Caco-2 (cell line): ENCODE results near the gene PROSER2. TPM values are rescaled to one million over a fixed set of nuclear protein-coding genes. Genes with fewer than 3 reads are reported as not detected.

Source experiments
- BruUV-seq: library from RNA; stranded (reverse); fragments of 400-500 nt; replicated peaks from 2 replicates; lab custom pipeline; 2021; lab: Mats Ljungman, UMichigan
- CTCF ChIA-PET: fragments of 300-600 bp; sonication (Branson Sonifier 250); formaldehyde crosslinking; loops from one replicate; lab custom pipeline; 2022; ENCODE audit warnings: antibody characterized with exemption; lab: Charles Lee
- POLR2A ChIA-PET: fragments of 300-600 bp; sonication (Branson Sonifier 250); formaldehyde crosslinking; loops from one replicate; lab custom pipeline; 2022; ENCODE audit warnings: antibody characterized with exemption; lab: Charles Lee
- DNase-seq, 2 experiments: peaks; one replicate each; pipeline versions ENCODE4 v3.0.0 to v3.0.0-alpha.2; 2020 to 2022
- H3K27me3 ChIP-seq: replicated peaks from 2 replicates; pipeline ENCODE4 v1.6.0; 2011; ENCODE audit warnings: low read length; ENCODE audit not compliant: control insufficient read depth, insufficient read depth
- H3K36me3 ChIP-seq: 2 replicates; pipeline ENCODE4 v1.5.1; 2011; ENCODE audit warnings: low read length; ENCODE audit not compliant: control insufficient read depth, insufficient read depth
- H3K4me1 ChIP-seq: fragments of 250-450 bp; sonication (Bioruptor Pico); 2 replicates; pipeline ENCODE4 v1.5.1; 2020; ENCODE audit warnings: mild to moderate bottlenecking
- H3K4me3 ChIP-seq: 2 replicates; pipeline ENCODE4 v1.5.1; 2011; ENCODE audit warnings: low read depth, mild to moderate bottlenecking, control low read depth, low read length
- H3K9me3 ChIP-seq: fragments of 250-450 bp; sonication (Bioruptor Pico); 2 replicates; pipeline ENCODE4 v1.5.1; 2020; ENCODE audit warnings: mild to moderate bottlenecking, moderate library complexity
- H3K27ac Mint-ChIP-seq: one replicate; pipeline ENCODE4 v1.8.0; 2022; ENCODE audit warnings: mixed read lengths; ENCODE audit not compliant: unreplicated experiment
- H3K27me3 Mint-ChIP-seq: one replicate; pipeline ENCODE4 v1.8.0; 2022; ENCODE audit warnings: mixed read lengths; ENCODE audit not compliant: insufficient read depth, unreplicated experiment
- H3K36me3 Mint-ChIP-seq: one replicate; pipeline ENCODE4 v1.8.0; 2022; ENCODE audit warnings: mild to moderate bottlenecking, mixed read lengths; ENCODE audit not compliant: insufficient read depth, unreplicated experiment
- H3K4me1 Mint-ChIP-seq: one replicate; pipeline ENCODE4 v1.8.0; 2022; ENCODE audit warnings: low read depth, mixed read lengths; ENCODE audit not compliant: unreplicated experiment
- H3K4me3 Mint-ChIP-seq: one replicate; pipeline ENCODE4 v1.8.0; 2022; ENCODE audit warnings: mild to moderate bottlenecking, moderate library complexity, mixed read lengths; ENCODE audit not compliant: unreplicated experiment
- H3K9me3 Mint-ChIP-seq: one replicate; pipeline ENCODE4 v1.8.0; 2022; ENCODE audit warnings: mixed read lengths; ENCODE audit not compliant: unreplicated experiment
- intact Hi-C: fragments of 100-400 bp; cut with micrococcal nuclease; formaldehyde crosslinking; loops from one replicate; pipeline ENCODE4 v1.10.0; 2022; ENCODE audit not compliant: unreplicated experiment
- total RNA-seq: library from RNA; stranded (reverse); gene quantifications from 2 replicates; pipeline ENCODE4 v1.2.3, GENCODE V29; 2022
- TF ChIP-seq, protein P1 (sequence below), 2 experiments: fragments of 200-600 bp in 1 of 2; IDR thresholded peaks; 1 replicate in 1 of 2; 2 replicates in 1 of 2; pipeline versions ENCODE4 v1.5.1 to v1.8.0; 2011 to 2022; ENCODE audit warnings: antibody characterized with exemption in 1 of 2, control low read depth in 1 of 2, inconsistent platforms in 1 of 2, low read depth in 1 of 2, low read length in 1 of 2, mild to moderate bottlenecking in 1 of 2, moderate library complexity in 1 of 2; ENCODE audit not compliant: insufficient read depth in 1 of 2, severe bottlenecking in 1 of 2, unreplicated experiment in 1 of 2

Gene PROSER2
- total RNA-seq, 1 experiment from 2014 or later, result 134 TPM

GRCh38 chr10:11856678-11857077 is 33.5 kb downstream of the PROSER2 start:
- peaks cover 38% of the 10 kb centered on the region for H3K4me1 Mint-ChIP-seq
- H3K27ac Mint-ChIP-seq, result peak overlapping the region; percentile 49
- no peaks in the 10 kb centered on the region for H3K9me3 Mint-ChIP-seq
- H3K27me3 Mint-ChIP-seq, result no peaks in the 10 kb centered on the region
- peaks cover 5% of the 10 kb centered on the region for H3K36me3 ChIP-seq
- intact Hi-C loops, result loop anchor here (2.0 kb wide), 1 partner anchor 74 kb away; no protein-coding TSS in a partner anchor
- H3K9me3 ChIP-seq, result no peaks in the 10 kb centered on the region
- H3K4me3 ChIP-seq, result no peak overlapping the region
- POLR2A ChIA-PET, result no interaction called here
- H3K27me3 ChIP-seq, result no peaks in the 10 kb centered on the region
- CTCF ChIA-PET, result no interaction called here
- BruUV-seq, result no TSS peak
- no peak overlapping the region for H3K4me3 Mint-ChIP-seq
- TF ChIP-seq, protein P1, sequence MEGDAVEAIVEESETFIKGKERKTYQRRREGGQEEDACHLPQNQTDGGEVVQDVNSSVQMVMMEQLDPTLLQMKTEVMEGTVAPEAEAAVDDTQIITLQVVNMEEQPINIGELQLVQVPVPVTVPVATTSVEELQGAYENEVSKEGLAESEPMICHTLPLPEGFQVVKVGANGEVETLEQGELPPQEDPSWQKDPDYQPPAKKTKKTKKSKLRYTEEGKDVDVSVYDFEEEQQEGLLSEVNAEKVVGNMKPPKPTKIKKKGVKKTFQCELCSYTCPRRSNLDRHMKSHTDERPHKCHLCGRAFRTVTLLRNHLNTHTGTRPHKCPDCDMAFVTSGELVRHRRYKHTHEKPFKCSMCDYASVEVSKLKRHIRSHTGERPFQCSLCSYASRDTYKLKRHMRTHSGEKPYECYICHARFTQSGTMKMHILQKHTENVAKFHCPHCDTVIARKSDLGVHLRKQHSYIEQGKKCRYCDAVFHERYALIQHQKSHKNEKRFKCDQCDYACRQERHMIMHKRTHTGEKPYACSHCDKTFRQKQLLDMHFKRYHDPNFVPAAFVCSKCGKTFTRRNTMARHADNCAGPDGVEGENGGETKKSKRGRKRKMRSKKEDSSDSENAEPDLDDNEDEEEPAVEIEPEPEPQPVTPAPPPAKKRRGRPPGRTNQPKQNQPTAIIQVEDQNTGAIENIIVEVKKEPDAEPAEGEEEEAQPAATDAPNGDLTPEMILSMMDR (IDR thresholded peaks at IDR 0.05; ENCODE audit: insufficient read depth in 1 of 2, low read depth in 1 of 2, low read length in 1 of 2, severe bottlenecking in 1 of 2, unreplicated experiment in 1 of 2), result no peak
- peaks cover 10% of the 10 kb centered on the region for H3K4me1 ChIP-seq
- peaks cover 100% of the 10 kb centered on the region for H3K36me3 Mint-ChIP-seq
- DNase-seq, result peak in 1 of 2 experiments; percentile 45

GRCh38 chr10:11858093-11858492 is 34.9 kb downstream of the PROSER2 start:
- no TSS peak for BruUV-seq
- ChIA-PET POLR2A (interaction anchor here (0.6 kb wide), 1 partner anchor 16 kb away, joined by 3 read pairs; no protein-coding TSS in a partner anchor), CTCF (no interaction called here)
- peaks cover 2% of the 10 kb centered on the region for H3K36me3 ChIP-seq
- DNase-seq, result no peak
- peaks cover 39% of the 10 kb centered on the region for H3K4me1 Mint-ChIP-seq
- H3K36me3 Mint-ChIP-seq, result peaks cover 100% of the 10 kb centered on the region
- no peaks in the 10 kb centered on the region for H3K27me3 Mint-ChIP-seq
- H3K4me1 ChIP-seq, result peaks cover 10% of the 10 kb centered on the region
- TF ChIP-seq, protein P1 (IDR thresholded peaks at IDR 0.05; ENCODE audit: insufficient read depth in 1 of 2, low read depth in 1 of 2, low read length in 1 of 2, severe bottlenecking in 1 of 2, unreplicated experiment in 1 of 2), result no peak
- H3K4me3 Mint-ChIP-seq, result no peak overlapping the region
- peak overlapping the region; percentile 32 for H3K27ac Mint-ChIP-seq
- intact Hi-C loops, result no loop called here
- H3K9me3 ChIP-seq, result no peaks in the 10 kb centered on the region
- H3K9me3 Mint-ChIP-seq, result no peaks in the 10 kb centered on the region
- no peaks in the 10 kb centered on the region for H3K27me3 ChIP-seq
- no peak overlapping the region for H3K4me3 ChIP-seq

GRCh38 chr10:11861341-11861740 is 38.2 kb downstream of the PROSER2 start:
- Mint-ChIP-seq H3K9me3 (no peaks in the 10 kb centered on the region), H3K27ac (peak overlapping the region; percentile 75), H3K4me3 (no peak overlapping the region), H3K36me3 (peaks cover 100% of the 10 kb centered on the region), H3K27me3 (no peaks in the 10 kb centered on the region), H3K4me1 (peaks cover 53% of the 10 kb centered on the region)
- intact Hi-C loops, result no loop called here
- TF ChIP-seq, protein P1 (IDR thresholded peaks at IDR 0.05; ENCODE audit: insufficient read depth in 1 of 2, low read depth in 1 of 2, low read length in 1 of 2, severe bottlenecking in 1 of 2, unreplicated experiment in 1 of 2), result no peak
- peaks cover 7% of the 10 kb centered on the region for H3K4me1 ChIP-seq
- H3K27me3 ChIP-seq, result no peaks in the 10 kb centered on the region
- H3K36me3 ChIP-seq, result peaks cover 4% of the 10 kb centered on the region
- BruUV-seq, result no TSS peak
- peak in 1 of 2 experiments; percentile 31 for DNase-seq
- no peaks in the 10 kb centered on the region for H3K9me3 ChIP-seq
- no peak overlapping the region for H3K4me3 ChIP-seq
- CTCF ChIA-PET, result no interaction called here
- POLR2A ChIA-PET, result interaction anchor here (0.6 kb wide), 1 partner anchor 95 kb away, joined by 11 read pairs; no protein-coding TSS in a partner anchor
